NCI-H1436 (cell line): ENCODE measurements around the gene GADL1.
A peak's percentile ranks its signal among the peaks of the same experiment; 100 is the strongest.

Experiments
- DNase-seq: peaks from one replicate; lab custom pipeline; 2025; lab: John Stamatoyannopoulos, UW

The GADL1 gene

GRCh38 chr3:30875505-30875904 is 19.0 kb downstream of the GADL1 start:
- DNase-seq: no peak

GRCh38 chr3:30873671-30874070 is 20.8 kb downstream of the GADL1 start:
- DNase-seq: no peak

GRCh38 chr3:30872879-30873278 is 21.6 kb downstream of the GADL1 start:
- DNase-seq: no peak

- peak; percentile 9 for DNase-seq
Measured at GRCh38 chr3:30871720-30872119, 22.7 kb downstream of the GADL1 start.

GRCh38 chr3:30864836-30865235 is 29.6 kb downstream of the GADL1 start:
- no peak for DNase-seq

- DNase-seq: no peak
Measured at GRCh38 chr3:30864132-30864531, 30.3 kb downstream of the GADL1 start.

GRCh38 chr3:30862004-30862403 is 32.5 kb downstream of the GADL1 start:
- no peak for DNase-seq

- no peak for DNase-seq
Measured at GRCh38 chr3:30858894-30859389, 35.5 kb downstream of the GADL1 start.

- no peak for DNase-seq
Measured at GRCh38 chr3:30855400-30856292, 38.8 kb downstream of the GADL1 start.

GRCh38 chr3:30852833-30853232 is 41.6 kb downstream of the GADL1 start:
- no peak for DNase-seq

GRCh38 chr3:30848087-30848779 is 46.2 kb downstream of the GADL1 start:
- no peak for DNase-seq

- no peak for DNase-seq
Measured at GRCh38 chr3:30847592-30847991, 46.9 kb downstream of the GADL1 start.

- no peak for DNase-seq
Measured at GRCh38 chr3:30845606-30846005, 48.9 kb downstream of the GADL1 start.

GRCh38 chr3:30843877-30844276 is 50.6 kb downstream of the GADL1 start:
- DNase-seq: no peak

GRCh38 chr3:30836141-30836540 is 58.3 kb downstream of the GADL1 start:
- DNase-seq: no peak

GRCh38 chr3:30835667-30836066 is 58.8 kb downstream of the GADL1 start:
- no peak for DNase-seq

GRCh38 chr3:30832961-30833575 is 61.4 kb downstream of the GADL1 start:
- no peak for DNase-seq

- DNase-seq: no peak
Measured at GRCh38 chr3:30827080-30827479, 67.4 kb downstream of the GADL1 start.

GRCh38 chr3:30826531-30826942 is 67.9 kb downstream of the GADL1 start:
- no peak for DNase-seq

- DNase-seq: no peak
Measured at GRCh38 chr3:30819067-30819798, 75.2 kb downstream of the GADL1 start.

- DNase-seq: no peak
Measured at GRCh38 chr3:30813734-30814133, 80.7 kb downstream of the GADL1 start.
